HepG2 (cell line): ENCODE measurements around the gene NRSN2. TPM values are rescaled to one million over a fixed set of nuclear protein-coding genes. Genes with fewer than 3 reads are reported as not detected.

Experiments used
- AHDC1 ChIP-seq: sonication (generic); formaldehyde crosslinking; IDR thresholded peaks from 2 replicates; pipeline ENCODE4 v1.5.1; 2020; ENCODE audit warnings: mild to moderate bottlenecking, missing genetic modification reagents, borderline replicate concordance
- ARNTL ChIP-seq: sonication (generic); formaldehyde crosslinking; IDR thresholded peaks from 2 replicates; pipeline ENCODE4 v1.4.0; 2020; ENCODE audit warnings: mild to moderate bottlenecking, missing genetic modification reagents
- ATAD3A ChIP-seq: sonication (generic); formaldehyde crosslinking; IDR thresholded peaks from 2 replicates; pipeline ENCODE4 v1.4.0; 2020; ENCODE audit warnings: missing genetic modification reagents
- BCL6 ChIP-seq: IDR thresholded peaks from 2 replicates; pipeline ENCODE4 v1.6.1; 2016; ENCODE audit warnings: missing genetic modification reagents, missing compliant biosample characterization
- FOXK2 ChIP-seq: fragments of 450-650 bp; IDR thresholded peaks from 2 replicates; pipeline ENCODE4 v1.6.1; 2016
- SOX6 ChIP-seq, 2 experiments: fragments of 450-650 bp in 1 of 2; sonication (generic) in 1 of 2; formaldehyde crosslinking in 1 of 2; IDR thresholded peaks; 2 replicates each; pipeline versions ENCODE4 v1.4.0 to v1.6.1; 2017 to 2020; ENCODE audit warnings: antibody characterized with exemption in 1 of 2, mild to moderate bottlenecking in 1 of 2, missing genetic modification reagents in 1 of 2
- SP1 ChIP-seq, 2 experiments: fragments of 450-650 bp in 1 of 2; sonication (generic) in 1 of 2; formaldehyde crosslinking in 1 of 2; IDR thresholded peaks; 2 replicates each; pipeline versions ENCODE4 v1.4.0 to v1.6.1; 2016 to 2020; ENCODE audit warnings: missing genetic modification reagents in 1 of 2
- THYN1 ChIP-seq: sonication (generic); formaldehyde crosslinking; IDR thresholded peaks from 2 replicates; pipeline ENCODE4 v1.8.1; 2023; ENCODE audit warnings: low read depth, mild to moderate bottlenecking, moderate library complexity, missing genetic modification reagents, borderline replicate concordance
- ZBTB3 ChIP-seq: sonication (generic); formaldehyde crosslinking; IDR thresholded peaks from 2 replicates; pipeline ENCODE4 v1.4.0; 2020; ENCODE audit warnings: low read depth, mild to moderate bottlenecking, moderate library complexity, missing genetic modification reagents, borderline replicate concordance
- ZBTB4 ChIP-seq: sonication (generic); formaldehyde crosslinking; IDR thresholded peaks from 2 replicates; pipeline ENCODE4 v1.4.0; 2020; ENCODE audit warnings: missing genetic modification reagents, mild to moderate bottlenecking, borderline replicate concordance
- ZNF20 ChIP-seq: sonication (generic); formaldehyde crosslinking; IDR thresholded peaks from 2 replicates; pipeline ENCODE4 v1.4.0; 2020; ENCODE audit warnings: mild to moderate bottlenecking, moderate library complexity, missing genetic modification reagents
- ZNF33B ChIP-seq: sonication (generic); formaldehyde crosslinking; IDR thresholded peaks from 2 replicates; pipeline ENCODE4 v1.5.1; 2020; ENCODE audit warnings: mild to moderate bottlenecking, missing genetic modification reagents
- ZNF512 ChIP-seq: sonication (generic); formaldehyde crosslinking; IDR thresholded peaks from 2 replicates; pipeline ENCODE4 v1.4.0; 2020; ENCODE audit warnings: mild to moderate bottlenecking, missing genetic modification reagents
- ZNF878 ChIP-seq: sonication (generic); formaldehyde crosslinking; IDR thresholded peaks from 2 replicates; pipeline ENCODE4 v1.8.1; 2023; ENCODE audit warnings: mild to moderate bottlenecking, missing genetic modification reagents, moderate library complexity
- polyA plus RNA-seq, 8 experiments: library from polyadenylated mRNA; depleted of rRNA in 3 of 8; stranded (reverse) in 7 of 8; unstranded in 1 of 8; fragments of >200 nt; fragmentation: Illumina TruSeq in 4 of 8; extraction: Trizol in 4 of 8; gene quantifications; 2 replicates each; pipeline versions ENCODE4 v1.2.1 to v1.2.3, GENCODE V29; 2011 to 2016; ENCODE audit warnings: low read depth in 4 of 8, missing spikeins in 1 of 8, mixed read lengths in 1 of 8; ENCODE audit not compliant: insufficient read depth in 1 of 8
- total RNA-seq, 5 experiments: library from RNA; depleted of rRNA; stranded (reverse); fragments of >200 nt; fragmentation: Illumina TruSeq; extraction: Trizol; gene quantifications; 2 replicates each; pipeline ENCODE4 v1.2.3, GENCODE V29; 2016; ENCODE audit warnings: low read depth in 1 of 5
- TF ChIP-seq, protein P1 (sequence below): sonication (generic); formaldehyde crosslinking; IDR thresholded peaks from 2 replicates; pipeline ENCODE4 v1.4.0; 2020; ENCODE audit warnings: mild to moderate bottlenecking, low read depth, missing genetic modification reagents

NRSN2 gene
- total and polyA plus RNA-seq, 2 of the 13 experiments (the other 11 are each of a cell fraction or from before 2014, with no cell fraction given) = 32.3 to 49.4 TPM

DNA sequence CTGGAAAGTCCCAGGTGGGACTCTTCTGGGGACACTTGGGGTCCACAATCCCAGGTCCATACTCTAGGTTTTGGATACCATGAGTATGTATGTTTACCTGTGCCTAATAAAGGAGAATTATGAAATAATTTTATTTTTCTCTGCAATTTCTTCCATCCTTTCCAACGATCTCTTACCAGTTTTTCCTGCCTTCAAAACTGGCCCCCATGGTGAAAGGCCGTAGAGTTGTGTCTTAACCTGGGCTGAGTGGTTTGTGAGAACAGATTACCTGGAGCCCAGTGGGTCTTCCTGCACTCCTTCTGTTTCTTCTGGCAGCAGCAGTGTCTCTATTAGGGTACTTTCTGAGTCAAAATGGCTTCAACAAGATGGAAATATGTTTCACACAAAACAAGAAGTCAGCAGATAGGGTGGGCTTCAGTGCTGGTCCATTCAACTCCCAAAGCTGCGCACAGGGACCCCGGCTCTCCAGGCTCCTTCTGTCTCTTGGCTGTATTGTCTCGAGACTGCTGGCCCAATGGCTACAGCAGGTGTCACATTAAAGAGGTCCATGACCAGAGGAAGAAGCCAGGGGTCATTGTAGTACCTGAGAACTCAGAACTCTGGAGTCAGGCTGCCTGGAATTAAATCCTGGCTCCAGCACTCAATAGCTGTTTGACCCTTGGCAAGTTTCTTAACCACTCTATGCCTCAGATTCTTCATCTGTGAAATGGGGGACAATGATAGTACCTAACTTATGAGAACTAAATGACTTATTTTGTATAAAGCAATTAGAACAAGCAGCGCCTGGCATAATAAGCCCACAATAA, 50.7 kb downstream of the NRSN2 start (continued):
- TF ChIP-seq AHDC1 = no peak
- no peak for TF ChIP-seq ZNF20 (CRISPR knock-in tag)
- TF ChIP-seq ZNF512 (CRISPR knock-in tag) = no peak
- no peak for TF ChIP-seq FOXK2
- no peak for TF ChIP-seq ZNF878 (CRISPR knock-in tag)
- TF ChIP-seq THYN1 (CRISPR knock-in tag) = no peak
- TF ChIP-seq BCL6 (CRISPR knock-in tag) = no peak
- TF ChIP-seq SOX6 (IDR thresholded peaks at IDR 0.05) = no peak
- TF ChIP-seq SOX6 (CRISPR knock-in tag; IDR thresholded peaks at IDR 0.05) = no peak
- TF ChIP-seq, protein P1, sequence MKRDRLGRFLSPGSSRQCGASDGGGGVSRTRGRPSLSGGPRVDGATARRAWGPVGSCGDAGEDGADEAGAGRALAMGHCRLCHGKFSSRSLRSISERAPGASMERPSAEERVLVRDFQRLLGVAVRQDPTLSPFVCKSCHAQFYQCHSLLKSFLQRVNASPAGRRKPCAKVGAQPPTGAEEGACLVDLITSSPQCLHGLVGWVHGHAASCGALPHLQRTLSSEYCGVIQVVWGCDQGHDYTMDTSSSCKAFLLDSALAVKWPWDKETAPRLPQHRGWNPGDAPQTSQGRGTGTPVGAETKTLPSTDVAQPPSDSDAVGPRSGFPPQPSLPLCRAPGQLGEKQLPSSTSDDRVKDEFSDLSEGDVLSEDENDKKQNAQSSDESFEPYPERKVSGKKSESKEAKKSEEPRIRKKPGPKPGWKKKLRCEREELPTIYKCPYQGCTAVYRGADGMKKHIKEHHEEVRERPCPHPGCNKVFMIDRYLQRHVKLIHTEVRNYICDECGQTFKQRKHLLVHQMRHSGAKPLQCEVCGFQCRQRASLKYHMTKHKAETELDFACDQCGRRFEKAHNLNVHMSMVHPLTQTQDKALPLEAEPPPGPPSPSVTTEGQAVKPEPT = 0 out of 2 replicates have a peak, but pooled peaks have one; percentile 19
- no peak for TF ChIP-seq ATAD3A
- no peak for TF ChIP-seq ZBTB4 (CRISPR knock-in tag)
- TF ChIP-seq ZBTB3 (CRISPR knock-in tag) = peak; percentile 2; the same call in 1 of the 2 replicates
- no peak for TF ChIP-seq ARNTL (CRISPR knock-in tag)
- TF ChIP-seq ZNF33B (CRISPR knock-in tag) = no peak
- TF ChIP-seq SP1 (IDR thresholded peaks at IDR 0.05) = no peak
- TF ChIP-seq SP1 (CRISPR knock-in tag; IDR thresholded peaks at IDR 0.05) = no peak
